Measurements from ENCODE around the gene TRIM71. TPM values are rescaled to one million over a fixed set of nuclear protein-coding genes. Genes with fewer than 3 reads are reported as not detected.

TRIM71 gene
- total RNA-seq, 1 experiment from 2014 or later = 0.18 TPM

DNA sequence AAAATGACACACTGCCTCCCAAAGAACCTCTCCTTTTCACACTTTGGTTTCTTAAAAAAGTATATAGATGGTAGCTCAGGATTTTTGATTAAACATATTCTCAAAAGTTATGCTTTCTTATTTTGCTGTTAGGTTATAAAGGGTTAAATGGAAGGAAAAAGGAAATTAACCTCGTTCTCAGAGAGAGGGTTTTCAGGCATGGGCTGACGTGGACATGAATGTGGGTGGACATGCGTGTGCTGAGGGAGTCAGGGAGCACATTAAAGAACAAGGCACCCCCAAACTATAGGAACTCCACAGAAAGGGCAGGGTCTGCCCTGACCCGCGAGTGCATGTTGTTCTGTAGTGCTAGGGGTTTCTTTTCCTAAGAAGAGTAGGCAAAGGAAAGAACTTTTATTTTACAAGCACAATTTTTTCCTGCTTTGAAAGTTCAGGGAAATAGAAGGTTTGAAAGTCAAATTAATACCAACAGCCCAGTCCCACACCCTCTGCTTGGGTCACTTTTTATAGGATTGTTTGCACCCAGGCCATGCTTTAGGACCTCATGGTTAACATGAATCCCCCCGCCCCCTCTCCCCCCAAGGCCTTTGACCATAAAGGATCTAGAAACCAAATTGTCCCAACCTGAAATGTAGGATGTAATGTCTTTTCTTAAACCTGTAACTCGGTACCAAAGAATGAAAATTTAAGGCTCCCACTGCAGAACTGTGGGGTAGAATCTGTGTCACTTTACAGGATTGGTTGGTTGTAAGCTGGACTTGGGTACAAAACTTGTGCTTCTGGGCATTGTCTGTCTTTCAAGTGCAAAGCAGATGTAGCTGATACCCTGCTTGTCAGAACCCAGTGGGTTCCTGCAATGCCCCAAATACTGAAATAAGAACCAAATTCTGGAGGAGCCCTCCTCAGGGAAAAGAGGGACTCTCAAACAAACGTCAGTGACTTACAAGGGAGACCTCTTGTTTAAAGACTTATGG is 75.1 kb downstream of the TRIM71 start:
- intact Hi-C loops (cut with micrococcal nuclease; ENCODE audit: unreplicated experiment) = no loop called here
- in situ Hi-C loops (cut with HindIII; ENCODE audit: low pct_unique_long_range_greater_than_20kb, low sequenced_read_pairs) = no loop called here
- peaks cover 4% of the 10 kb centered on the region; the same call in 1 of the 2 replicates for H3K27me3 ChIP-seq (ENCODE audit: control insufficient read depth, insufficient read depth, low read length)

DNA sequence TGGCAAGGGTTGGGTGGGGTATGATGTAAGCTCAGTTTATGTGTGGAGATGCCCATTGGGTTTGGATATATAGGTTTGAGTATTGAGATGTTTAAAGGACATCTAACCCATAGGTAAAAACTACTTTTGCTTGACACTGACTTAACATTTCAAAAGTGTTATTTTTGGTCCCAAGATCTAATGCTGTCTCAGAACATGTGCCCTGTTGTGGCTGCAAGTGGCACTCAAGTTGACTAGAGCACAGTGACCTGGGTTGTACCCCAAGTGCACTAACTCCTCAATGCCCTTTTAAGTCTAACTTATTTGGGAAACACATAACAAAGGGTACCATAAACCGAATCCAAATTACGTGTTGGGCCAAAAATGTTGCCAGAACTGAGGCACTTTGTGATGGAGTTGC is 77.2 kb downstream of the TRIM71 start:
- ATAC-seq (no peak), DNase-seq (ENCODE audit: low read depth, low spot score) (no peak)
- no peaks in the 10 kb centered on the region for H3K4me1 ChIP-seq (ENCODE audit: control insufficient read depth, insufficient read depth, low read length)
- BruUV-seq (replicated peaks) = no TSS peak
- no peak overlapping the region for H3K27ac ChIP-seq (ENCODE audit: low read length)
- no peaks in the 10 kb centered on the region for H3K36me3 ChIP-seq (ENCODE audit: control insufficient read depth, insufficient read depth, low read length)
- intact Hi-C loops (cut with micrococcal nuclease; ENCODE audit: unreplicated experiment) (no loop called here), in situ Hi-C loops (cut with HindIII; ENCODE audit: low pct_unique_long_range_greater_than_20kb, low sequenced_read_pairs) (no loop called here)
- no peak for TF ChIP-seq TCF7L2 (IDR thresholded peaks at IDR 0.05; ENCODE audit: low read depth, low read length)
- TF ChIP-seq, protein P1, sequence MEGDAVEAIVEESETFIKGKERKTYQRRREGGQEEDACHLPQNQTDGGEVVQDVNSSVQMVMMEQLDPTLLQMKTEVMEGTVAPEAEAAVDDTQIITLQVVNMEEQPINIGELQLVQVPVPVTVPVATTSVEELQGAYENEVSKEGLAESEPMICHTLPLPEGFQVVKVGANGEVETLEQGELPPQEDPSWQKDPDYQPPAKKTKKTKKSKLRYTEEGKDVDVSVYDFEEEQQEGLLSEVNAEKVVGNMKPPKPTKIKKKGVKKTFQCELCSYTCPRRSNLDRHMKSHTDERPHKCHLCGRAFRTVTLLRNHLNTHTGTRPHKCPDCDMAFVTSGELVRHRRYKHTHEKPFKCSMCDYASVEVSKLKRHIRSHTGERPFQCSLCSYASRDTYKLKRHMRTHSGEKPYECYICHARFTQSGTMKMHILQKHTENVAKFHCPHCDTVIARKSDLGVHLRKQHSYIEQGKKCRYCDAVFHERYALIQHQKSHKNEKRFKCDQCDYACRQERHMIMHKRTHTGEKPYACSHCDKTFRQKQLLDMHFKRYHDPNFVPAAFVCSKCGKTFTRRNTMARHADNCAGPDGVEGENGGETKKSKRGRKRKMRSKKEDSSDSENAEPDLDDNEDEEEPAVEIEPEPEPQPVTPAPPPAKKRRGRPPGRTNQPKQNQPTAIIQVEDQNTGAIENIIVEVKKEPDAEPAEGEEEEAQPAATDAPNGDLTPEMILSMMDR (IDR thresholded peaks at IDR 0.05) = no peak
- TF ChIP-seq, protein P2, sequence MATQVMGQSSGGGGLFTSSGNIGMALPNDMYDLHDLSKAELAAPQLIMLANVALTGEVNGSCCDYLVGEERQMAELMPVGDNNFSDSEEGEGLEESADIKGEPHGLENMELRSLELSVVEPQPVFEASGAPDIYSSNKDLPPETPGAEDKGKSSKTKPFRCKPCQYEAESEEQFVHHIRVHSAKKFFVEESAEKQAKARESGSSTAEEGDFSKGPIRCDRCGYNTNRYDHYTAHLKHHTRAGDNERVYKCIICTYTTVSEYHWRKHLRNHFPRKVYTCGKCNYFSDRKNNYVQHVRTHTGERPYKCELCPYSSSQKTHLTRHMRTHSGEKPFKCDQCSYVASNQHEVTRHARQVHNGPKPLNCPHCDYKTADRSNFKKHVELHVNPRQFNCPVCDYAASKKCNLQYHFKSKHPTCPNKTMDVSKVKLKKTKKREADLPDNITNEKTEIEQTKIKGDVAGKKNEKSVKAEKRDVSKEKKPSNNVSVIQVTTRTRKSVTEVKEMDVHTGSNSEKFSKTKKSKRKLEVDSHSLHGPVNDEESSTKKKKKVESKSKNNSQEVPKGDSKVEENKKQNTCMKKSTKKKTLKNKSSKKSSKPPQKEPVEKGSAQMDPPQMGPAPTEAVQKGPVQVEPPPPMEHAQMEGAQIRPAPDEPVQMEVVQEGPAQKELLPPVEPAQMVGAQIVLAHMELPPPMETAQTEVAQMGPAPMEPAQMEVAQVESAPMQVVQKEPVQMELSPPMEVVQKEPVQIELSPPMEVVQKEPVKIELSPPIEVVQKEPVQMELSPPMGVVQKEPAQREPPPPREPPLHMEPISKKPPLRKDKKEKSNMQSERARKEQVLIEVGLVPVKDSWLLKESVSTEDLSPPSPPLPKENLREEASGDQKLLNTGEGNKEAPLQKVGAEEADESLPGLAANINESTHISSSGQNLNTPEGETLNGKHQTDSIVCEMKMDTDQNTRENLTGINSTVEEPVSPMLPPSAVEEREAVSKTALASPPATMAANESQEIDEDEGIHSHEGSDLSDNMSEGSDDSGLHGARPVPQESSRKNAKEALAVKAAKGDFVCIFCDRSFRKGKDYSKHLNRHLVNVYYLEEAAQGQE (IDR thresholded peaks at IDR 0.05; ENCODE audit: insufficient read depth in 1 of 2, low read depth in 2 of 2, low read length in 1 of 2) = no peak
- TF ChIP-seq POLR2AphosphoS5 (IDR thresholded peaks at IDR 0.05; ENCODE audit: low read depth, low read length) = no peak
- TF ChIP-seq SIN3A (IDR thresholded peaks at IDR 0.05; ENCODE audit: borderline replicate concordance, insufficient read depth, low read depth, low read length) = no peak
- H3K27me3 ChIP-seq (ENCODE audit: control insufficient read depth, insufficient read depth, low read length) = peaks cover 4% of the 10 kb centered on the region; the same call in 1 of the 2 replicates
- no peak overlapping the region for H3K4me3 ChIP-seq (ENCODE audit: low read depth in 2 of 2, low read length in 2 of 2)
- ChIA-PET CTCF (no interaction called here), POLR2A (no interaction called here)
- no peaks in the 10 kb centered on the region for H3K9me3 ChIP-seq (ENCODE audit: control insufficient read depth, insufficient read depth, low read depth, low read length)

More for the DNA sequence above, 75.1 kb downstream of the TRIM71 start:
- H3K4me1 ChIP-seq (ENCODE audit: control insufficient read depth, insufficient read depth, low read length) = no peaks in the 10 kb centered on the region
- BruUV-seq (replicated peaks) = no TSS peak
- no peaks in the 10 kb centered on the region for H3K36me3 ChIP-seq (ENCODE audit: control insufficient read depth, insufficient read depth, low read length)
- ATAC-seq = no peak
- TF ChIP-seq SIN3A (IDR thresholded peaks at IDR 0.05; ENCODE audit: borderline replicate concordance, insufficient read depth, low read depth, low read length) = no peak
- TF ChIP-seq, protein P2 (IDR thresholded peaks at IDR 0.05; ENCODE audit: insufficient read depth in 1 of 2, low read depth in 2 of 2, low read length in 1 of 2) = no peak
- TF ChIP-seq, protein P1 (IDR thresholded peaks at IDR 0.05) = no peak
- TF ChIP-seq POLR2AphosphoS5 (IDR thresholded peaks at IDR 0.05; ENCODE audit: low read depth, low read length) = no peak
- no peak for TF ChIP-seq TCF7L2 (IDR thresholded peaks at IDR 0.05; ENCODE audit: low read depth, low read length)
- H3K9me3 ChIP-seq (ENCODE audit: control insufficient read depth, insufficient read depth, low read depth, low read length) = no peaks in the 10 kb centered on the region
- no peak overlapping the region for H3K4me3 ChIP-seq (ENCODE audit: low read depth in 2 of 2, low read length in 2 of 2)
- H3K27ac ChIP-seq (ENCODE audit: low read length) = no peak overlapping the region
- DNase-seq (ENCODE audit: low read depth, low spot score) = no peak
- ChIA-PET POLR2A (no interaction called here), CTCF (no interaction called here)

Data from Panc1 (cell line).